Fibroblast of skin of right biceps (primary cell): ENCODE data around the gene GALNT4.
A peak's percentile ranks its signal among the peaks of the same experiment; 100 is the strongest.

Experiments
- DNase-seq: peaks from one replicate; pipeline ENCODE4 v3.0.0-alpha.2; 2013

GALNT4 gene

DNA sequence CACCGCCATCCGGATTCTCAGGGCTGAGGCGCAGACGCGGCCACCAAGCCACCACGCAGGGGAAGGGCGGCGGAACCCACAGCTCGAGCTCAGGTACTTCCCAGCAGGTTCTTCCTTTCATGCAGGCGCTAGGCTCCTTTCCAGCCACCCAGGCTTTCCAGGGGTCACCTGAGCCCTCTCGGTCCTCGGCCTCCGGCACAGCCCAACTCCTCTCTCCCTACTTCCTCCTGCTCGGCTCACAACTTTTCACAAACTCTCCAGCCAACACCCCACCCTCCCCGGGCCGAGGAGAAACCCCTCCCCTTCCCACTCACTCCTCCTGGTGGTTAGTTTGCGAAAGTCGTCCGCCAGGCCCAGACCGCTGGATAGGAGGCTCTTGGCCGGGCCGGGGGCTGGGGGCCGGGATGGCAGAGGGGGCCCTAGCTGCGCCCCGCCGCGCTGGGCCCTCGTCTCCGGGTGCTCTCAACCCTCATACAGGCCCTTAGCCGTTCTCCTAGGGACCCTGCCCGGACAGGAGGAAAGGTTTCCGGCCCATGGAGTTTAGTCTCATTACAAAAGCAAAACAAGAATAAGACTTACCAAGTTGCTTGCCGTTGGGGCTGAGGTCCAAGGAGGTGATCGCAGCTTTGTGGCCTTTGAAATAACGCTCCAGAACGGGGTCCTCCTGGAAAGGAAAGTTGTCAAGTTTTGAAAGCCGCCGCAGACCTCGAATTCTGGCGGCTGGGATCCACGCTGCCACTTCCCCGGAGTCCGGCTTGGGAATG, at the start of gene GALNT4:
TSS of gene GALNT4 (minus strand) at position 256 of the 764 bp plus-strand sequence. CDS start at position 9, 247 bp downstream.
- peak; percentile 86 for DNase-seq

DNA sequence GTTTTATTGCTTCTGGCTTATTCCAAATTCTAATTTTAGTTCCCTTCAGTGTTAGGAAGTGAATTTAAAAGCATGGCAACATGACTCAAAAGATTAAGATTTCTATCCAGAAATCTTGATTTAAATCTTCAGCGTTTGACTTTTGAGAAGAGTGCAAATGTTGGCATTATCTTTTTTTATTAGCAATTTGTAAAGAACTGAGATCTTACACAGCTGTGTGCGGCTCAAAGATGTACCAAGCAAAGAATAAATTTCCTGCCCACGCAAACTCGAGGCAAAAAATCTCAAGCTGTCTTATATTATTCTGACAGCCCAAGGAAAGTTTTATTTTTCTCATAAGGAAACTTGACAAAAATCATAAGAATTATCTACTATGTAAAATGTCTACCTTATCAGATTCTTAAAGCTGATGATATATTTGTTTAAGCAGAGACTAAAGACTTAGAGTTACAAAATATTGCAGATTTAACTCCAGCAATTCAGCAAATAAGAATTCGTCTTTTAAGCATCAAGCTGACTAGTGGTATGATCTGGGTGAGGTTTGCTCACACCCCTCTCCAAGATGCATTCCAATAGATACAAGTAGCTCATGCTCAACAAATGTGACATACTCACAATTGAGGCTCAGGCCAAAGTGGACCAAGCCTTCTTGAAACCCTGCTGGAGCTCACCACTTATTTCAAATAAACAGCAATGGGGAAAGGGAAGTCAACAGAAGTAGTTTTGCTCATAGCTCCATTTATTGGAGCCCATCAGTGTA, 48.6 kb upstream of the GALNT4 start:
- peak; percentile 32 for DNase-seq

DNA sequence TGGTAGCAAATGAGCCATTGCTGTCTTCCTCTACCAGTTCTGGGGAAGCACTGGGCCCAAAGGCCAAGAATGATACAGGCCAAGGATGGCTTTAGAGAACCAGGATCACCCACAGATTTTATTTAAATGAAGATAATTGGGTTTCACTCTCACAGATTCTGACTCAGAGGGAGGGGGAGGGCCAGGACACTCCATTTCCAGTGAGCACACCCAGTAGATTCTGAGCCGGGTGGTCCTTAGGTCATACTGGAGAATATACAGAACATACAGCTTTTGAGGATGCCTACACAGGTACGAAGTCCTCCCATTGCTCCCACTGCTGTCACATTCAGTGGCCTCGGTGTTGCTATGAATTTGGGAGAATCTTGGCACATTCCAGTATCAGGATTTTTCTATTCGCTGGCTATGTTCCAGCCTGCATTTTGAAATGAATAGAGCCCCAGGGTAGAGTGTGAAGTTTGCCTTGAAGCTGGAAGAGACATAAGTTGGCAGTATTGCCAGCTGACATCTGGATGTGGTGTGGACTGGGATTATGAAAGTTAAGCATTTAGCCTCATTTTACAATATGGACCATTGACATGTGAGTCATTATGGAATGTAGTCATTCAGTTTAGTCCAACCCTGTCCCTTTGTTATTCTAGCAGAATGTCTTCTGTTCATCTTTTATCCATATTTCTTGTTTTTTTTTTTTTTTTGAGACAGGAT, 47.0 kb upstream of the GALNT4 start:
- DNase-seq: peak; percentile 56

DNA sequence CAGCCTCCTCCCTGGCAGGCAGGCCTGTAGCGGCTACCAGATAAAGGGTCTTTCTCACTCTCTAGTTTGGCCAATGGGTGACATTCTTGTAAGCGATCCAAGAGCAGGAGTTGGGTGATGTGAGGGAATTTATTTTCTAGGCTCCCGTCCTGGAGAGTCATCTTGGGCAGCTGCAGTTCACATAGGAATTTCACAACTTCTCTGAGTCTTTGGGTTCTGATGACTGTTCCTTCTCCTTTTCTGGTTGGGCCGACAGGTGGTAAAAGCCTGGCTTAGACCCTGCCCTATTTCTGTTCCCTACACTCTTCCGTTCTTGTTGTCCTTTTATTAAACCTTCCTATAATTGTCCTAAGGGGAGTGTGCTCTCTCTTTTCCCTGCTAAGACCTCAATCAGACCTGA, 43.9 kb upstream of the GALNT4 start:
- DNase-seq: no peak

DNA sequence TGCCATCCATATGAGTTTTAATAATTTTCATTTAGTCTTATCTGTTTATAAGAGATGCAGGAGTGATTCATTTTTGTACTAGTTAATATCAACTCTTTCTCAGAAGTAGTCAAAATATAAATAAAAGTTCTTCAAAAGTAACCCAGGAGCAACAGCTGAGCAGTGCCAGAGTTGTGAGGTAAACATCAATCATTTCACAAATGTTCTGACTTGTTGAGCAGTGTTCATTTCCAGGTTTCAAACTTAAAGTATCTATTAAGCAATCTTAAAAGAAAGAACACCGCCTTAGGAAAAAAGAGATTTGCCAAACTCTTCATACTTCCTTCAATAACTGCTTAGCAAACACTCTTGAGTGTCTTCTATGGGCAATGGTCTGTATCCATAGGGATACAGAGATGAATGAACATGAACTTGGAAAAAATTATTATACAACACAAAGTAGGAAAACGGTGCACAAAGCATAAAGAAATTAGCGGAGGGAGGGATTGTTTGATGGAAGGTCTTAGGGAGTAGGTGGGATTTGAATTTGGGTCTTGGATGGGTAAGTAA, 43.2 kb upstream of the GALNT4 start:
- no peak for DNase-seq

DNA sequence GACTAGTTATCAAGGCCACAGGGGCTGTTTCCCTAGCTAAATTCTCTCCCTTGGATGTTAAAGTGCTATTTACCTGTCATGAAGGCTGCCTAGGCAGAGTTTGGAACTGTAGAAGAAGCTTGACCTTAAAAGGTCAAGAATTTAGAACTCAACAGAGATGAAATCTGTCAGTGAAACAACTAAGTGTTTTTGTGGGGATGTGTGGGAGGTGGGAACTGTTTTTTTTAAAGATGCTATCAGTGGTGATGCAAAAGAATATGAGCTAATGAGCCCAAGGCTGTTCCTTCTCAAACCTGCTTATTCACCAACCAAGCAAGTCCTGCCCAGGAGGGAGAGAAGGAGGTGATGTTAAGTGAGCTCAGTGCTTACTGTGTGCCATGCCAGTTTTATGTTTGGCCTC, 42.0 kb upstream of the GALNT4 start:
- no peak for DNase-seq

DNA sequence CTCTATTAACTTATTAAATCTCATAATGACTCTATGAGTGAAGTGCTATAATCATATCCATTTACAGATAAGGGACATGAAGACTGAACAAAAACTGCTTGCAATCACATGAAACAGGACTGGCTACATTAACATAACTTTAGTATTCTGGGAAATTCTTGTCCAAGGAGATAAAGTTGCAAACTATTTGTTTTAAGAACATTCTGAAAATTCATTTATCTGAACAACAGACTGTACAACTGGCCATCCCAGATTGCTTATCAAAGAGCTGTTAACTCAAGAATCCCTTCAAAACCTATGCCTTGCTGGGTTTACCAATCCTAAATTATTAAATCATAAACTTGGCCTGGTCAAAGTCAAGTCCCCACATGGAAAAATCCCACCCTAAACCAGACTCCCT, 40.4 kb upstream of the GALNT4 start:
- no peak for DNase-seq

- DNase-seq: no peak
These were observed 35.2 kb upstream of the GALNT4 start for GRCh38 chr12:89559753-89560152.

DNA sequence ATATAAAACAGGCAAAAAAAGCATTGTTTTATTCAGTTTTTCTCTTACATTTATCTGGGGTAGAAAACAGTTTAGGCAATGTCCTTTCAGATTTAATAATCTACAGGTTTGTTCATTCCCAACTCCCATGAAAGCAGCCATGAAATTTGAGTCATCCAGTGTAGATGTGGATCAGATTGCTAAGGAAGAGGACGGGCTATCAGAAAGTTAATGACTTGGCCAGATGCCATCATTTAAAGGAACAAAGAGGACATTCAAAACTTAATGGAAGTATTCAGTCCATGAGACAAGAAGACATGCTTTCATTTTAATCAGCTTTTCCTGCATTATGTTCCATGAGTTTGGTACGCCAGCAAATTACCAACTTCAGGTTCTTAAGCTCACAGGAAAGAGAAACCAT, 32.4 kb upstream of the GALNT4 start:
- no peak for DNase-seq

GRCh38 chr12:89552376-89552775, 27.8 kb upstream of the GALNT4 start:
- no peak for DNase-seq

DNA sequence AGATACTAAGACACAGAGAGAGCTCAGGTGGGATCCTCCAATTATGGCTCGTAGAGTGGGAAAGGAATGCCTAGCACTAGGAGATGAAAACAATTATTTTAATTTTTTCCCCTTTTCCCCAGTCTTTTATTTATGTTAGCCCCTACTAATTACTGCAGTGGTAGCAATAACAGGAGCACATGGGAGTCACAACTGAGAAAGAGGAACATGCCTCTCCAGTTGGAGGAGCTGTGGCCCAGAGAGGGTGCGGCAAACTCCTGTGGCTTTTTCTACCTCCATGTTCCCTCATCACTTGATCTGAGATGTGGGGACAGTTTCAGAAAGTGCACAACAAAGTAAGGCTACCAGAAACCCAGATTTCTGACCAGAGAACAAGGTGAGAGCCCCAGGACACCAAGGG, 27.2 kb upstream of the GALNT4 start:
- DNase-seq: no peak

DNA sequence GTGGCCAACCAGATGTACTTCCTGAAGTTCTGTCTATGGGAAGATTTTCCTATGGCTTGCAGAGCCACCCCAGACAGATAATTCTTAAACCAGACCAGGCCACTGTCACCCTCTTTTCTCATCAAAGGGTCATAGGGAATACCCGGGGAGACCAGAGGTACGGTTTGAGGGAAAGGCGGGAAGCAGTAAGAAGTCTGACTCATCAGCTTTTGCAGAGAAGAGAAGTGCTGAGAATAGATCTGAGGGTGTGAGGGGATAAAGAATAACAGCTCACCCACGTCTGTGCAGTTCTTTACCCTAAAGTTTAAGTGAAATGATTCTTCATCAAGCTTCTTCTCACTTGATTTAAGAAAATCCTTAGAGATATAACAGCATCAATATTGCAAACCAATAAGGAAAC, 22.5 kb upstream of the GALNT4 start:
- DNase-seq: no peak

- DNase-seq: no peak
These were observed 21.6 kb upstream of the GALNT4 start for GRCh38 chr12:89546151-89546550.

DNA sequence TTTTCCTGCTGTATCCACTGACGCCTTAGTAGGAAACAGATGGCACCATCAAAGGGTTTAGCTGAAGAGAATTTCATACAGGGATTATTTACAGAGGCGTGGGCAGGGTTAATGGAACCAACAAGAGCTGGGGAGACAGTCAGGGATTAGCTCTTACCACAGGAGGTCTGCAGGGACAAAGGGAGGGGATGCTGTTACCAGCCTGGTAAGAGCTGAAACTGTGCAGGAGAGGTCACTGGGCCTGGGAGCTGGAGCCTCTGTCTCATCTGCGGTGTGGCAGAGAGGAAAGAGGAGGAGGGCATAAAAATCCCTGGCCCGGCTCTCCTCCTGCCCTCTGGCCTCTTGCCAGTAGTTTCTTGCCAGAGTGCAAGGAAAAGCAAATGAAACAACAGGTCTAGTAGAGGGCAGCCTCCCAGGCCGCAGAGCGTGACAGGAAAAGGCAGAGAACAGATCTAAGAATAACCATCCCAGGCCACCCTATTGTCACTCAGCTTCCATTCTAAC, 20.1 kb upstream of the GALNT4 start:
- DNase-seq: no peak

DNA sequence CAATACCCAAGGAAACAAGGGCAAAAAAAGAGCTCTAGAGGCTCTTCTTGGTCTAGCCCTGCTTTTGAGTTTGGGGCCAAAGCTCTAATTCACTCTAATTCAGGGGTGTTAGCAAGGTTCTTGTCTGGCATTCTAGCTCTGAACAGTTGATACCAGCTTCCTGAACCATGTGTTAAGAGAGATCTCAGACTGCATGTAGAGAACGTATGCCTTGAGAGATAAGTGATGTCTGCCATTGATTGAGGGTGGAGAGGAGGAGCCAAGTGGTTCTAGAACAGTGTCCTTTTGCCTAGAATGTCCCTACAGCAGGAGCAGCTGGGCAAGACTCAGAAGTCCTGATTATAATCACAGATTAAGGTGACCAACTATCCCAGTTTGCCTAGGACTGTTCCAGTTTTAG, 19.4 kb upstream of the GALNT4 start:
- no peak for DNase-seq

GRCh38 chr12:89542912-89543592, 18.5 kb upstream of the GALNT4 start:
- DNase-seq: peak; percentile 78

- DNase-seq: no peak
These were observed 17.6 kb upstream of the GALNT4 start for GRCh38 chr12:89542236-89542635.

- DNase-seq: no peak
These were observed 16.0 kb upstream of the GALNT4 start for GRCh38 chr12:89540586-89540985.

DNA sequence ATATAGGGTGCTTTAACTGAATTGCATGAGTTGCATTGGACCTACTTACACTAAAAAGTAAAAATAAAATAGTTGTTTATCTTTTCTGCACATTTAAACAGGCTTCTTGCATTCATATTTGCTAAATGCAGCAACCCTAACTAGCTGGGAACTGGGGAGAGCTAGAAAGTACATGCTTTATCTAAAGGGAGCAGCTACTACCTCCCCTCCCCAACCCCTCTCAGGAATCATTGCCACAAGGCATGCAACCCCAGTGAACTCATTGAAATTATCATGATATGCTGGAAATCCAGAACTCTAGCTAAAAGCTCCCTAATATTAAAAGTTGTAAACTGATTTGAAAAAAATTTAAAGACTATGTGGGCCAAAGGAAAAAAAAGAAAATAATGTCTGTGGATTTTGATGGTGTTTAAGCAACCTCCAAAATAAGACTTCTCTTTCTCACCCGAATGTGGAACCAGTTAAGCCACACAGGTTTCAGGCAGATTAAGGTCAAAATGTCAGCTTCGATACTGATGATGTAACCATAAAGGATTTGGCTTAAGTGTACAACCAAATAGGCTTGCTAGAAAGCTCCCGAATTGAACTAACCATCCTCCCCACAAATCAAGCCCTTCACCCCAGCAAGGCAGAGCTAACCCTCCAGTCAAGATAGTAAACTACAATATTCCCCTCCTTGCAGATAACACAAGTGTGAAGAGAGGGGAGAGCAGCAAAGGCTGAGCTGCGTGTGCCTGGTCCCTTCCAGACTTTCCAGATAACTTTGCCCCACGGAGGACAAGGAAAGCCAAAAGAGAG, 15.0 kb upstream of the GALNT4 start:
- no peak for DNase-seq

- no peak for DNase-seq
These were observed 14.3 kb upstream of the GALNT4 start for GRCh38 chr12:89538897-89539296.

DNA sequence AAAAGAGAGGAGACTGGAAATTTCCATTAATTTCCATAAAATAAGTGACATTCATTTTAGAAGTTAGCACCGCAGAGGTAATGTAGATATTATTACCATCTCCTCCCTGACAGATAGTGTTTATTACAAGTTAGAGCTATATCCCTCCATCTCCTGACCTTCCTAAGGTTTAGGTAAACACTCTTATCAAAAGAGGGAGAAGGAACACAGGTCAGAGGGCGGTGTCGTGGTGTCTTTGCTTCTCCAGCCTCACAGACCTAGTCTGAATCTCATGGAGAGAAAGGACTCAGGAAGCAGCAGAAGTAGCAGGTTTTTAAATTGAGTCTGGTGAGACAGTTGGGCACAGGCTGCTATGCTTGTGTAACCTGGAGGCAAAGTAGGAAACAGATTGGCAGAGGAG, 12.8 kb upstream of the GALNT4 start:
- DNase-seq: no peak

DNA sequence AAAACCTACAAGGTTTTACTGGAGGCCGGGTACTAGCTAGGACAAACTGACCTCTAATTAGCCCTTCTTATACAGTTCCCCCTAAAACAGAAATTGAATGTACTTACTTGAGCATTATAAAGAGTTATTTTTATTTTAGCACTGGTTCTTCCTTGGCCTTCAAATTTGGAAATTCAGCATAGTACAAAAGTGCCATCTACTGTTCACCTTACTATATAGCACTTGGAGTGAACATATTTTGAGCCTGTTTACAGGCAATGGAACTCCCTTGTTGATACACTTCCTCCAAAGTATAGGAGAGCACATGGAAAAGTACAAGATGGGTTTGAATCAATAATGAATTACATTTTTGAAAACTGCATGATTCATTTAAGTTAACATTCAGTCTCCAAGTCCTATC, 5.1 kb upstream of the GALNT4 start:
- peak; percentile 45 for DNase-seq
